HepG2 (cell line): Measurements from ENCODE around the gene TTLL13. TPM values are rescaled to one million over a fixed set of nuclear protein-coding genes. Genes with fewer than 3 reads are reported as not detected.

Source experiments
- ATAC-seq: fragments of 200-7000 bp; cut with Tn5 transposase; 3 replicates; pipeline ENCODE4 v1.9.1; 2020; ENCODE audit warnings: mild to moderate bottlenecking, moderate library complexity
- BruUV-seq: library from RNA; stranded (reverse); fragments of 400-500 nt; replicated peaks from 2 replicates; lab custom pipeline; 2021; lab: Mats Ljungman, UMichigan
- CTCF ChIA-PET: fragments of 300-600 bp; formaldehyde crosslinking; extraction: SDS; loops from one replicate; lab custom pipeline; 2021; ENCODE audit warnings: low total read pairs, inconsistent platforms, low intra/inter-chr PET ratio; lab: Yijun Ruan, JAX
- POLR2A ChIA-PET: fragments of 350-600 bp; sonication (Branson Sonifier 250); formaldehyde crosslinking; loops from one replicate; lab custom pipeline; 2020; ENCODE audit warnings: antibody characterized with exemption, inconsistent platforms; lab: Yijun Ruan, JAX
- DNase-seq: peaks from one replicate; pipeline ENCODE4 v3.0.0-alpha.2; 2015; ENCODE audit warnings: low spot score
- FAIRE-seq: peaks from 3 replicates; lab custom pipeline; 2011; peaks lifted over from hg19 to GRCh38; lab: Jason Lieb, UNC
- H2AFZ ChIP-seq: one replicate; pipeline ENCODE4 v1.6.1; 2011; ENCODE audit warnings: low read length, inconsistent platforms
- H3K27ac ChIP-seq: fragments of 300-600 bp; 3 replicates; pipeline ENCODE4 v1.8.0; 2011; ENCODE audit warnings: mixed run types, mild to moderate bottlenecking, mixed read lengths, low read length, inconsistent platforms; ENCODE audit not compliant: insufficient read depth; ENCODE audit errors: extremely low read length
- H3K27me3 ChIP-seq, 2 experiments: fragments of 200-600 bp in 1 of 2; 2 replicates in 1 of 2; 3 replicates in 1 of 2; pipeline versions ENCODE4 v1.6.0 to v1.8.0; 2011; ENCODE audit warnings: low read length in 2 of 2, mild to moderate bottlenecking in 2 of 2, moderate library complexity in 2 of 2, inconsistent platforms in 1 of 2; ENCODE audit not compliant: insufficient read depth in 2 of 2, control insufficient read depth in 1 of 2
- H3K36me3 ChIP-seq, 2 experiments: fragments of 200-600 bp in 1 of 2; replicated peaks in 1 of 2; 2 replicates in 1 of 2; 3 replicates in 1 of 2; pipeline versions ENCODE4 v1.5.1 to v1.8.0; 2011; ENCODE audit warnings: low read length in 2 of 2, inconsistent platforms in 1 of 2; ENCODE audit not compliant: insufficient read depth in 2 of 2, control insufficient read depth in 1 of 2
- H3K4me1 ChIP-seq: 2 replicates; pipeline ENCODE4 v1.5.1; 2012; ENCODE audit warnings: low read length, inconsistent platforms; ENCODE audit not compliant: insufficient read depth
- H3K4me2 ChIP-seq: 2 replicates; pipeline ENCODE4 v1.6.0; 2011; ENCODE audit warnings: low read depth, low read length, inconsistent platforms
- H3K4me3 ChIP-seq, 3 experiments: fragments of 200-600 bp in 1 of 3; sonication (generic), shearing (Covaris generic) in 1 of 3; replicated peaks in 1 of 3; 2 replicates each; pipeline ENCODE4 v1.5.1; 2011 to 2016; ENCODE audit warnings: low read length in 3 of 3, inconsistent platforms in 2 of 3, low read depth in 2 of 3, mild to moderate bottlenecking in 2 of 3, control low read depth in 1 of 3, mixed read lengths in 1 of 3; ENCODE audit not compliant: insufficient read depth in 1 of 3
- H3K79me2 ChIP-seq: one replicate; pipeline ENCODE4 v1.6.1; 2011; ENCODE audit warnings: low read length, inconsistent platforms; ENCODE audit not compliant: insufficient read depth
- H3K9ac ChIP-seq: 2 replicates; pipeline ENCODE4 v1.6.0; 2011; ENCODE audit warnings: mild to moderate bottlenecking, low read depth, low read length, inconsistent platforms; ENCODE audit not compliant: insufficient read depth
- H3K9me3 ChIP-seq: 2 replicates; pipeline ENCODE4 v1.5.1; 2012; ENCODE audit warnings: mild to moderate bottlenecking, low read length
- H4K20me1 ChIP-seq: 2 replicates; pipeline ENCODE4 v1.6.0; 2011; ENCODE audit warnings: inconsistent platforms, mild to moderate bottlenecking, low read length, moderate library complexity; ENCODE audit not compliant: insufficient read depth
- IKZF1 ChIP-seq: fragments of 450-650 bp; IDR thresholded peaks from 2 replicates; pipeline ENCODE4 v1.7.1; 2016
- POLR2AphosphoS2 ChIP-seq: IDR thresholded peaks from 2 replicates; pipeline ENCODE4 v1.6.1; 2011; ENCODE audit warnings: low read depth, low read length, improper control_type of control experiment
- RFX1 ChIP-seq: fragments of 450-650 bp; IDR thresholded peaks from 2 replicates; pipeline ENCODE4 v1.6.1; 2017
- RFX3 ChIP-seq: IDR thresholded peaks from 2 replicates; pipeline ENCODE4 v1.6.1; 2016; ENCODE audit warnings: missing biosample characterization, missing genetic modification reagents
- SMC3 ChIP-seq: IDR thresholded peaks from 2 replicates; pipeline ENCODE4 v1.6.1; 2011; ENCODE audit warnings: low read length, improper control_type of control experiment
- TFAP4 ChIP-seq: sonication (generic); IDR thresholded peaks from 2 replicates; pipeline ENCODE4 v1.6.1; 2016; ENCODE audit warnings: low read depth, borderline replicate concordance
- ZNF296 ChIP-seq: sonication (generic); formaldehyde crosslinking; conservative IDR thresholded peaks from 2 replicates; pipeline ENCODE4 v1.5.0; 2020; ENCODE audit warnings: mild to moderate bottlenecking, missing genetic modification reagents
- ZNF331 ChIP-seq: sonication (generic); formaldehyde crosslinking; IDR thresholded peaks from 2 replicates; pipeline ENCODE4 v1.4.0; 2020; ENCODE audit warnings: missing genetic modification reagents
- ZNF891 ChIP-seq: sonication (generic); formaldehyde crosslinking; IDR thresholded peaks from 2 replicates; pipeline ENCODE4 v1.5.0; 2020; ENCODE audit warnings: mild to moderate bottlenecking, missing genetic modification reagents
- ZSCAN30 ChIP-seq: sonication (generic); formaldehyde crosslinking; IDR thresholded peaks from 2 replicates; pipeline ENCODE4 v1.5.0; 2020; ENCODE audit warnings: mild to moderate bottlenecking, missing genetic modification reagents
- WGBS: methylation state at CpG from one replicate; pipeline ENCODE4 v1.1.6; 2017; ENCODE audit warnings: low lambda C conversion rate; 5-methylcytosine and 5-hydroxymethylcytosine counted together
- in situ Hi-C: cut with HindIII; loops from 2 replicates; pipeline ENCODE4 v1.10.0; 2017; ENCODE audit warnings: low pct_unique_long_range_greater_than_20kb; ENCODE audit not compliant: extremely low pct_ligation_motif_present
- intact Hi-C: fragments of 100-400 bp; cut with micrococcal nuclease; formaldehyde crosslinking; loops from one replicate; pipeline ENCODE4 v1.10.0; 2022; ENCODE audit not compliant: unreplicated experiment
- polyA plus RNA-seq, 8 experiments: library from polyadenylated mRNA; depleted of rRNA in 3 of 8; stranded (reverse) in 7 of 8; unstranded in 1 of 8; fragments of >200 nt; fragmentation: Illumina TruSeq in 4 of 8; extraction: Trizol in 4 of 8; gene quantifications; 2 replicates each; pipeline versions ENCODE4 v1.2.1 to v1.2.3, GENCODE V29; 2011 to 2016; ENCODE audit warnings: low read depth in 4 of 8, missing spikeins in 1 of 8, mixed read lengths in 1 of 8; ENCODE audit not compliant: insufficient read depth in 1 of 8
- total RNA-seq, 5 experiments: library from RNA; depleted of rRNA; stranded (reverse); fragments of >200 nt; fragmentation: Illumina TruSeq; extraction: Trizol; gene quantifications; 2 replicates each; pipeline ENCODE4 v1.2.3, GENCODE V29; 2016; ENCODE audit warnings: low read depth in 1 of 5

TTLL13 gene
- total and polyA plus RNA-seq, 2 of the 13 experiments (the other 11 are each of a cell fraction or from before 2014, with no cell fraction given): 0.07 to 0.29 TPM

GRCh38 chr15:90211440-90212143, 37.8 kb upstream of the TTLL13 start (continued):
- no peak for TF ChIP-seq ZNF891 (CRISPR knock-in tag)

GRCh38 chr15:90212221-90213098, 36.9 kb upstream of the TTLL13 start:
- H3K9ac ChIP-seq: no peak overlapping the region
- H3K36me3 ChIP-seq: peaks cover 0 to 5% of the 10 kb centered on the region in 2 experiments; a peak in 1 of 5 replicates
- TF ChIP-seq POLR2AphosphoS2: no peak
- no peak for TF ChIP-seq IKZF1
- no peak for TF ChIP-seq ZSCAN30 (CRISPR knock-in tag)
- TF ChIP-seq RFX3 (CRISPR knock-in tag): no peak
- TF ChIP-seq ZNF296 (CRISPR knock-in tag): no peak
- TF ChIP-seq SMC3: no peak
- TF ChIP-seq ZNF331 (CRISPR knock-in tag): no peak
- no peak for TF ChIP-seq RFX1
- no peak for TF ChIP-seq TFAP4
- in situ Hi-C loops: no loop called here
- H3K27me3 ChIP-seq: no peaks in the 10 kb centered on the region
- no peaks in the 10 kb centered on the region for H3K79me2 ChIP-seq
- 86% methylated on average over 15 of the region's 35 CpGs for WGBS
- no peak overlapping the region for H3K27ac ChIP-seq
- intact Hi-C loops: no loop called here
- FAIRE-seq (no peak), DNase-seq (no peak), ATAC-seq (no peak)
- no peak overlapping the region for H2AFZ ChIP-seq
- H4K20me1 ChIP-seq: no peaks in the 10 kb centered on the region
- no peak overlapping the region for H3K4me2 ChIP-seq
- BruUV-seq: no TSS peak
- H3K9me3 ChIP-seq: no peaks in the 10 kb centered on the region
- H3K4me3 ChIP-seq: no peak overlapping the region
- ChIA-PET CTCF (no interaction called here), POLR2A (no interaction called here)
- H3K4me1 ChIP-seq: peaks cover 30% of the 10 kb centered on the region
